Hepatocyte (in vitro differentiated cells): Measurements from ENCODE around the gene RGS6.

Experiments used
- EZH2phosphoT487 ChIP-seq: fragments of 200-600 bp; sonication (generic); IDR thresholded peaks from one replicate; pipeline ENCODE4 v1.6.1; 2018; ENCODE audit warnings: antibody characterized with exemption, mild to moderate bottlenecking, low read depth, moderate library complexity; ENCODE audit not compliant: unreplicated experiment, severe bottlenecking
- TF ChIP-seq, protein P1 (sequence below): fragments of 200-600 bp; sonication (generic); IDR thresholded peaks from 2 replicates; pipeline ENCODE4 v1.5.1; 2016; ENCODE audit warnings: antibody characterized with exemption, mild to moderate bottlenecking; ENCODE audit not compliant: poor library complexity

GRCh38 chr14:71933001-71933587 is 865 bp downstream of the RGS6 start:
- TF ChIP-seq, protein P1, sequence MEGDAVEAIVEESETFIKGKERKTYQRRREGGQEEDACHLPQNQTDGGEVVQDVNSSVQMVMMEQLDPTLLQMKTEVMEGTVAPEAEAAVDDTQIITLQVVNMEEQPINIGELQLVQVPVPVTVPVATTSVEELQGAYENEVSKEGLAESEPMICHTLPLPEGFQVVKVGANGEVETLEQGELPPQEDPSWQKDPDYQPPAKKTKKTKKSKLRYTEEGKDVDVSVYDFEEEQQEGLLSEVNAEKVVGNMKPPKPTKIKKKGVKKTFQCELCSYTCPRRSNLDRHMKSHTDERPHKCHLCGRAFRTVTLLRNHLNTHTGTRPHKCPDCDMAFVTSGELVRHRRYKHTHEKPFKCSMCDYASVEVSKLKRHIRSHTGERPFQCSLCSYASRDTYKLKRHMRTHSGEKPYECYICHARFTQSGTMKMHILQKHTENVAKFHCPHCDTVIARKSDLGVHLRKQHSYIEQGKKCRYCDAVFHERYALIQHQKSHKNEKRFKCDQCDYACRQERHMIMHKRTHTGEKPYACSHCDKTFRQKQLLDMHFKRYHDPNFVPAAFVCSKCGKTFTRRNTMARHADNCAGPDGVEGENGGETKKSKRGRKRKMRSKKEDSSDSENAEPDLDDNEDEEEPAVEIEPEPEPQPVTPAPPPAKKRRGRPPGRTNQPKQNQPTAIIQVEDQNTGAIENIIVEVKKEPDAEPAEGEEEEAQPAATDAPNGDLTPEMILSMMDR = no peak
- TF ChIP-seq EZH2phosphoT487 = no peak
